ENCODE measurements around the gene SHB.
A peak's percentile ranks its signal among the peaks of the same experiment; 100 is the strongest.

The SHB gene

GRCh38 chr9:38004809-38005560, 64.0 kb downstream of the SHB start:
- Histone ChIP-seq H2BK15ac (replicated peaks; ENCODE audit: low read depth) (no peak overlapping the region), H3K27ac (ENCODE audit: low read depth, low read length) (no peak overlapping the region), H2AK5ac (ENCODE audit: low read length) (no peak overlapping the region), H3K4ac (ENCODE audit: low read depth, low read length) (no peak overlapping the region), H3K27me3 (ENCODE audit: insufficient read depth, low read length, poor library complexity) (no peaks in the 10 kb centered on the region), H2BK120ac (ENCODE audit: low read depth, low read length) (no peak overlapping the region), H3K23ac (ENCODE audit: low read length) (no peak overlapping the region), H3K4me3 (ENCODE audit: low read length) (no peak overlapping the region), H3K79me2 (ENCODE audit: control insufficient read depth, insufficient read depth, low read length) (peaks cover 67% of the 10 kb centered on the region), H3K4me1 (ENCODE audit: control insufficient read depth, low read depth, low read length) (peaks cover 12% of the 10 kb centered on the region), H2BK5ac (ENCODE audit: low read length) (no peak overlapping the region), H3K9ac (ENCODE audit: low read length) (no peak overlapping the region), H3K18ac (ENCODE audit: low read length) (no peak overlapping the region), H3K36me3 (ENCODE audit: control insufficient read depth, insufficient read depth, low read length) (no peaks in the 10 kb centered on the region), H4K8ac (ENCODE audit: low read depth, low read length) (no peak overlapping the region), H4K5ac (ENCODE audit: low read length) (no peak overlapping the region), H3K79me1 (ENCODE audit: low read length) (peaks cover 65% of the 10 kb centered on the region), H3K56ac (ENCODE audit: low read length) (no peak overlapping the region), H3K4me2 (ENCODE audit: low read length) (no peak overlapping the region)
- WGBS (ENCODE audit: extremely low coverage, insufficient coverage, low lambda C conversion rate) = no CpG with 5 or more reads among the region's 12 CpGs
- no peak for DNase-seq

- Histone ChIP-seq H3K4me2 (ENCODE audit: low read length) (no peak overlapping the region), H2AK5ac (ENCODE audit: low read length) (no peak overlapping the region), H3K4me1 (ENCODE audit: control insufficient read depth, low read depth, low read length) (peaks cover 12% of the 10 kb centered on the region), H3K79me1 (ENCODE audit: low read length) (peaks cover 68% of the 10 kb centered on the region), H4K8ac (ENCODE audit: low read depth, low read length) (no peak overlapping the region), H2BK15ac (replicated peaks; ENCODE audit: low read depth) (no peak overlapping the region), H3K4ac (ENCODE audit: low read depth, low read length) (no peak overlapping the region), H3K18ac (ENCODE audit: low read length) (no peak overlapping the region), H2BK5ac (ENCODE audit: low read length) (no peak overlapping the region), H3K27ac (ENCODE audit: low read depth, low read length) (no peak overlapping the region), H3K23ac (ENCODE audit: low read length) (no peak overlapping the region), H4K5ac (ENCODE audit: low read length) (no peak overlapping the region), H3K9ac (ENCODE audit: low read length) (no peak overlapping the region), H3K27me3 (ENCODE audit: insufficient read depth, low read length, poor library complexity) (no peaks in the 10 kb centered on the region), H3K36me3 (ENCODE audit: control insufficient read depth, insufficient read depth, low read length) (no peaks in the 10 kb centered on the region), H2BK120ac (ENCODE audit: low read depth, low read length) (no peak overlapping the region), H3K56ac (ENCODE audit: low read length) (no peak overlapping the region), H3K4me3 (ENCODE audit: low read length) (no peak overlapping the region), H3K79me2 (ENCODE audit: control insufficient read depth, insufficient read depth, low read length) (peaks cover 70% of the 10 kb centered on the region)
- no CpG with 5 or more reads among the region's 17 CpGs for WGBS (ENCODE audit: extremely low coverage, insufficient coverage, low lambda C conversion rate)
- no peak for DNase-seq
Observed at GRCh38 chr9:38003946-38004808, 64.8 kb downstream of the SHB start.

GRCh38 chr9:38003230-38003629, 65.8 kb downstream of the SHB start:
- H2BK15ac ChIP-seq (replicated peaks; ENCODE audit: low read depth) = no peak overlapping the region
- no CpG with 5 or more reads among the region's 8 CpGs for WGBS (ENCODE audit: extremely low coverage, insufficient coverage, low lambda C conversion rate)
- no peaks in the 10 kb centered on the region for H3K27me3 ChIP-seq (ENCODE audit: insufficient read depth, low read length, poor library complexity)
- H3K79me2 ChIP-seq (ENCODE audit: control insufficient read depth, insufficient read depth, low read length) = peaks cover 61% of the 10 kb centered on the region
- H4K5ac ChIP-seq (ENCODE audit: low read length) = no peak overlapping the region
- H3K23ac ChIP-seq (ENCODE audit: low read length) = peak overlapping the region; percentile 32
- no peak overlapping the region for H2AK5ac ChIP-seq (ENCODE audit: low read length)
- H3K9ac ChIP-seq (ENCODE audit: low read length) = no peak overlapping the region
- no peak overlapping the region for H3K27ac ChIP-seq (ENCODE audit: low read depth, low read length)
- H3K18ac ChIP-seq (ENCODE audit: low read length) = no peak overlapping the region
- H3K4me2 ChIP-seq (ENCODE audit: low read length) = no peak overlapping the region
- H3K4me1 ChIP-seq (ENCODE audit: control insufficient read depth, low read depth, low read length) = peaks cover 5% of the 10 kb centered on the region
- no peak overlapping the region for H4K8ac ChIP-seq (ENCODE audit: low read depth, low read length)
- H3K79me1 ChIP-seq (ENCODE audit: low read length) = peaks cover 68% of the 10 kb centered on the region
- H3K4me3 ChIP-seq (ENCODE audit: low read length) = no peak overlapping the region
- no peak for DNase-seq
- no peaks in the 10 kb centered on the region for H3K36me3 ChIP-seq (ENCODE audit: control insufficient read depth, insufficient read depth, low read length)
- no peak overlapping the region for H2BK120ac ChIP-seq (ENCODE audit: low read depth, low read length)
- no peak overlapping the region for H3K56ac ChIP-seq (ENCODE audit: low read length)
- H3K4ac ChIP-seq (ENCODE audit: low read depth, low read length) = no peak overlapping the region
- no peak overlapping the region for H2BK5ac ChIP-seq (ENCODE audit: low read length)

GRCh38 chr9:38001430-38001829, 67.6 kb downstream of the SHB start:
- no CpG with 5 or more reads among the region's 7 CpGs for WGBS (ENCODE audit: extremely low coverage, insufficient coverage, low lambda C conversion rate)

GRCh38 chr9:38000735-38001134, 68.3 kb downstream of the SHB start:
- Histone ChIP-seq H3K4me2 (ENCODE audit: low read length) (no peak overlapping the region), H3K23ac (ENCODE audit: low read length) (no peak overlapping the region), H4K8ac (ENCODE audit: low read depth, low read length) (no peak overlapping the region), H4K5ac (ENCODE audit: low read length) (no peak overlapping the region), H3K27me3 (ENCODE audit: insufficient read depth, low read length, poor library complexity) (no peaks in the 10 kb centered on the region), H3K56ac (ENCODE audit: low read length) (no peak overlapping the region), H3K4me3 (ENCODE audit: low read length) (no peak overlapping the region), H2AK5ac (ENCODE audit: low read length) (no peak overlapping the region), H2BK5ac (ENCODE audit: low read length) (no peak overlapping the region), H2BK120ac (ENCODE audit: low read depth, low read length) (no peak overlapping the region), H3K79me2 (ENCODE audit: control insufficient read depth, insufficient read depth, low read length) (peaks cover 55% of the 10 kb centered on the region), H3K4ac (ENCODE audit: low read depth, low read length) (no peak overlapping the region), H3K18ac (ENCODE audit: low read length) (no peak overlapping the region), H2BK15ac (replicated peaks; ENCODE audit: low read depth) (no peak overlapping the region), H3K27ac (ENCODE audit: low read depth, low read length) (no peak overlapping the region), H3K36me3 (ENCODE audit: control insufficient read depth, insufficient read depth, low read length) (no peaks in the 10 kb centered on the region), H3K9ac (ENCODE audit: low read length) (no peak overlapping the region), H3K4me1 (ENCODE audit: control insufficient read depth, low read depth, low read length) (peaks cover 3% of the 10 kb centered on the region), H3K79me1 (ENCODE audit: low read length) (peaks cover 68% of the 10 kb centered on the region)
- no CpG with 5 or more reads among the region's 5 CpGs for WGBS (ENCODE audit: extremely low coverage, insufficient coverage, low lambda C conversion rate)
- DNase-seq = no peak

More at GRCh38 chr9:38001430-38001829, 67.6 kb downstream of the SHB start:
- H3K23ac ChIP-seq (ENCODE audit: low read length) = no peak overlapping the region
- H4K8ac ChIP-seq (ENCODE audit: low read depth, low read length) = no peak overlapping the region
- no peak overlapping the region for H3K9ac ChIP-seq (ENCODE audit: low read length)
- no peak overlapping the region for H3K56ac ChIP-seq (ENCODE audit: low read length)
- H2BK120ac ChIP-seq (ENCODE audit: low read depth, low read length) = no peak overlapping the region
- H3K4me3 ChIP-seq (ENCODE audit: low read length) = no peak overlapping the region
- no peak overlapping the region for H3K4me2 ChIP-seq (ENCODE audit: low read length)
- no peak overlapping the region for H3K4ac ChIP-seq (ENCODE audit: low read depth, low read length)
- H3K18ac ChIP-seq (ENCODE audit: low read length) = no peak overlapping the region
- H2AK5ac ChIP-seq (ENCODE audit: low read length) = no peak overlapping the region
- no peak for DNase-seq
- H3K36me3 ChIP-seq (ENCODE audit: control insufficient read depth, insufficient read depth, low read length) = no peaks in the 10 kb centered on the region
- no peak overlapping the region for H2BK5ac ChIP-seq (ENCODE audit: low read length)
- peaks cover 70% of the 10 kb centered on the region for H3K79me1 ChIP-seq (ENCODE audit: low read length)
- H2BK15ac ChIP-seq (replicated peaks; ENCODE audit: low read depth) = no peak overlapping the region
- H3K27ac ChIP-seq (ENCODE audit: low read depth, low read length) = no peak overlapping the region
- peaks cover 3% of the 10 kb centered on the region for H3K4me1 ChIP-seq (ENCODE audit: control insufficient read depth, low read depth, low read length)
- H3K27me3 ChIP-seq (ENCODE audit: insufficient read depth, low read length, poor library complexity) = no peaks in the 10 kb centered on the region
- no peak overlapping the region for H4K5ac ChIP-seq (ENCODE audit: low read length)
- H3K79me2 ChIP-seq (ENCODE audit: control insufficient read depth, insufficient read depth, low read length) = peaks cover 57% of the 10 kb centered on the region

Data from mesendoderm (in vitro differentiated cells).